ENCODE results near the gene ELOB. TPM values are rescaled to one million over a fixed set of nuclear protein-coding genes. Genes with fewer than 3 reads are reported as not detected.

ELOB gene
- total RNA-seq, 1 donor from 2014 or later: 183 TPM

- H3K36me3 Mint-ChIP-seq (ENCODE audit: unreplicated experiment): no peaks in the 10 kb centered on the region
- DNase-seq: no peak
- H3K27me3 Mint-ChIP-seq (ENCODE audit: unreplicated experiment): no peaks in the 10 kb centered on the region
- no peak overlapping the region for H3K27ac Mint-ChIP-seq (ENCODE audit: unreplicated experiment)
- H3K4me1 Mint-ChIP-seq (ENCODE audit: low read depth, unreplicated experiment): peaks cover 4% of the 10 kb centered on the region
- TF ChIP-seq, protein P1, sequence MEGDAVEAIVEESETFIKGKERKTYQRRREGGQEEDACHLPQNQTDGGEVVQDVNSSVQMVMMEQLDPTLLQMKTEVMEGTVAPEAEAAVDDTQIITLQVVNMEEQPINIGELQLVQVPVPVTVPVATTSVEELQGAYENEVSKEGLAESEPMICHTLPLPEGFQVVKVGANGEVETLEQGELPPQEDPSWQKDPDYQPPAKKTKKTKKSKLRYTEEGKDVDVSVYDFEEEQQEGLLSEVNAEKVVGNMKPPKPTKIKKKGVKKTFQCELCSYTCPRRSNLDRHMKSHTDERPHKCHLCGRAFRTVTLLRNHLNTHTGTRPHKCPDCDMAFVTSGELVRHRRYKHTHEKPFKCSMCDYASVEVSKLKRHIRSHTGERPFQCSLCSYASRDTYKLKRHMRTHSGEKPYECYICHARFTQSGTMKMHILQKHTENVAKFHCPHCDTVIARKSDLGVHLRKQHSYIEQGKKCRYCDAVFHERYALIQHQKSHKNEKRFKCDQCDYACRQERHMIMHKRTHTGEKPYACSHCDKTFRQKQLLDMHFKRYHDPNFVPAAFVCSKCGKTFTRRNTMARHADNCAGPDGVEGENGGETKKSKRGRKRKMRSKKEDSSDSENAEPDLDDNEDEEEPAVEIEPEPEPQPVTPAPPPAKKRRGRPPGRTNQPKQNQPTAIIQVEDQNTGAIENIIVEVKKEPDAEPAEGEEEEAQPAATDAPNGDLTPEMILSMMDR (IDR thresholded peaks at IDR 0.05; ENCODE audit: partially characterized antibody, unreplicated experiment): no peak
- peaks cover 2% of the 10 kb centered on the region for H3K9me3 Mint-ChIP-seq (ENCODE audit: unreplicated experiment)
- no peak overlapping the region for H3K4me3 Mint-ChIP-seq (ENCODE audit: unreplicated experiment)
Measured at GRCh38 chr16:2736476-2737237, 40.4 kb downstream of the ELOB start.

GRCh38 chr16:2734844-2735515 is 42.1 kb downstream of the ELOB start:
- TF ChIP-seq, protein P1 (IDR thresholded peaks at IDR 0.05; ENCODE audit: partially characterized antibody, unreplicated experiment): no peak
- H3K27ac Mint-ChIP-seq (ENCODE audit: unreplicated experiment): no peak overlapping the region
- no peak overlapping the region for H3K4me3 Mint-ChIP-seq (ENCODE audit: unreplicated experiment)
- no peak for DNase-seq
- no peaks in the 10 kb centered on the region for H3K36me3 Mint-ChIP-seq (ENCODE audit: unreplicated experiment)
- no peaks in the 10 kb centered on the region for H3K9me3 Mint-ChIP-seq (ENCODE audit: unreplicated experiment)
- H3K4me1 Mint-ChIP-seq (ENCODE audit: low read depth, unreplicated experiment): no peaks in the 10 kb centered on the region
- peaks cover 2% of the 10 kb centered on the region for H3K27me3 Mint-ChIP-seq (ENCODE audit: unreplicated experiment)

GRCh38 chr16:2728034-2728433 is 49.0 kb downstream of the ELOB start:
- DNase-seq: no peak
- H3K27me3 Mint-ChIP-seq (ENCODE audit: unreplicated experiment): peaks cover 4% of the 10 kb centered on the region
- no peaks in the 10 kb centered on the region for H3K36me3 Mint-ChIP-seq (ENCODE audit: unreplicated experiment)
- H3K4me3 Mint-ChIP-seq (ENCODE audit: unreplicated experiment): no peak overlapping the region
- H3K27ac Mint-ChIP-seq (ENCODE audit: unreplicated experiment): no peak overlapping the region
- peaks cover 5% of the 10 kb centered on the region for H3K4me1 Mint-ChIP-seq (ENCODE audit: low read depth, unreplicated experiment)
- H3K9me3 Mint-ChIP-seq (ENCODE audit: unreplicated experiment): peaks cover 5% of the 10 kb centered on the region
- TF ChIP-seq, protein P1 (IDR thresholded peaks at IDR 0.05; ENCODE audit: partially characterized antibody, unreplicated experiment): no peak

- Mint-ChIP-seq H3K27ac (ENCODE audit: unreplicated experiment) (no peak overlapping the region), H3K9me3 (ENCODE audit: unreplicated experiment) (peaks cover 5% of the 10 kb centered on the region), H3K4me3 (ENCODE audit: unreplicated experiment) (no peak overlapping the region), H3K4me1 (ENCODE audit: low read depth, unreplicated experiment) (peaks cover 5% of the 10 kb centered on the region), H3K27me3 (ENCODE audit: unreplicated experiment) (peaks cover 4% of the 10 kb centered on the region), H3K36me3 (ENCODE audit: unreplicated experiment) (no peaks in the 10 kb centered on the region)
- TF ChIP-seq, protein P1 (IDR thresholded peaks at IDR 0.05; ENCODE audit: partially characterized antibody, unreplicated experiment): no peak
- DNase-seq: no peak
Measured at GRCh38 chr16:2726923-2727322, 50.2 kb downstream of the ELOB start.

DNA sequence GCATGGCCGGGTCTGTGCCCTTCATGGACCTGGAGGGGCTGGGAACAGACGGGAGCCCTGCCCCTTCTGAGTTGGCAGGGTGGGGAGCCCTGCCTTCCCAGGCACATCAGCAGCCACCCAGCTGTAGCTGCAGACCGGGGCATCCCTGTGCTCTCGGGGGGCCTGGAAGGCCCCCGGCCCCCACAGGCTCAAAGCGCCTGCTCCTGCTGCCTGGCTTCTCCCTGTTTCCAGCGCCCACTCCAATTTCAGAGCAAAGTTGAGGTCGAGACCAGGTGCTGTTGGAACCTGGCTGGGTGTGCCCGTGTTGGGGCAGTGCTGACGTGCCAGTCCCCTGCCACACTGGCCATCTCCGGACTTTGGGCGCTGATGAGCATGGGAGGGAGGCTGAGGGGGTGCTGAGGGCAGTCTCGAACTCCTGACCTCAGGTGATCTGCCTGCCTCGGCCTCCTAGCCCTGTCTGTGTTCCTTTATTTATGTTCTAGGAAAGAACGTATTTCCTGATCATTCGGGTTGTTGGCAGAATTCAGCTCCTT is 52.2 kb downstream of the ELOB start:
- Mint-ChIP-seq H3K36me3 (ENCODE audit: unreplicated experiment) (no peaks in the 10 kb centered on the region), H3K27me3 (ENCODE audit: unreplicated experiment) (peaks cover 2% of the 10 kb centered on the region), H3K4me1 (ENCODE audit: low read depth, unreplicated experiment) (peaks cover 5% of the 10 kb centered on the region), H3K4me3 (ENCODE audit: unreplicated experiment) (no peak overlapping the region), H3K27ac (ENCODE audit: unreplicated experiment) (no peak overlapping the region), H3K9me3 (ENCODE audit: unreplicated experiment) (peaks cover 5% of the 10 kb centered on the region)
- TF ChIP-seq, protein P1 (IDR thresholded peaks at IDR 0.05; ENCODE audit: partially characterized antibody, unreplicated experiment): no peak
- DNase-seq: no peak
